ENCODE results near the gene FAM81B.
"Not testable (repeated sequence)": the region's sequence is repeated elsewhere in the genome, so short reads cannot be mapped to it uniquely, and the experiment has no call there.

Gene FAM81B

GRCh38 chr5:95384485-95385213, 6.5 kb upstream of the FAM81B start:
- DNase-seq (ENCODE audit: low read depth) = no peak

GRCh38 chr5:95385334-95385733, 5.8 kb upstream of the FAM81B start:
- DNase-seq (ENCODE audit: low read depth) = no peak
- no peak for TF ChIP-seq CTCF (IDR thresholded peaks at IDR 0.05; ENCODE audit: low read depth, low read length, missing control alignments)

More at GRCh38 chr5:95384485-95385213, 6.5 kb upstream of the FAM81B start:
- H3K4me3 ChIP-seq (ENCODE audit: low read depth, low read length) = no peak overlapping the region
- TF ChIP-seq CTCF (IDR thresholded peaks at IDR 0.05; ENCODE audit: low read depth, low read length, missing control alignments) = no peak

GRCh38 chr5:95391965-95392364, 799 bp downstream of the FAM81B start:
- not testable (repeated sequence) for DNase-seq (ENCODE audit: low read depth); H3K4me3 ChIP-seq (ENCODE audit: low read depth, low read length)

More at GRCh38 chr5:95385334-95385733, 5.8 kb upstream of the FAM81B start:
- no peak overlapping the region for H3K4me3 ChIP-seq (ENCODE audit: low read depth, low read length)

DNA sequence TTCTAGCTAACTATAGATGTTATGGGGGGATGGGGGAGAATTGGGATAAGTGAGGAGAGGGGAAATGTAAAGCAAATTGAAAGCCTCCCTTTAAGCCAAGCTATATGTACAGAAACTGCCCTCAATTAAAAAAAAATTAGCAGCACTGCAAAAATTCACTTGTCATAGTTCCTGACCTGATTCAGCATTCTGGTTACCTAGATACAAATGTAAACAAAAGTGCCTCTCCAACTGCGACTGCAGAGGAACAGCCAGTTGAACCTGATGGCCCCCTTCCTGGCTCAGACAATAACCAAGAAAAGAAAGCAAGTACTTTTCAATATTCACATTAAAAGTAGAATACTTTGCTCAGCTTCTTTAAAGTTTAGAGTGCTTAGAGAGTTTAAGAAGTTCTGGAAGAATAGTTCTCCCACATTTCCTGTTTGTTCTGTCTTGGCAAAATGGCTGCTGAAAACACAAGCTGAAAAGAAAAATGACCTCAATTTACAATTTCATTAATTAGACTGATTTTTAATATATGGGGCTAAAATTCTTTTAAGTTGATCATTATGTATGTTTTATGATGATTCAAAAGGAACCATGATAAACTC, 1.5 kb downstream of the FAM81B start:
- no peak for TF ChIP-seq CTCF (IDR thresholded peaks at IDR 0.05; ENCODE audit: low read depth, low read length, missing control alignments)
- no peak for DNase-seq (ENCODE audit: low read depth)
- no peak overlapping the region for H3K4me3 ChIP-seq (ENCODE audit: low read depth, low read length)

GRCh38 chr5:95393279-95393678, 2.1 kb downstream of the FAM81B start:
- H3K4me3 ChIP-seq (ENCODE audit: low read depth, low read length) = no peak overlapping the region
- TF ChIP-seq CTCF (IDR thresholded peaks at IDR 0.05; ENCODE audit: low read depth, low read length, missing control alignments) = no peak
- no peak for DNase-seq (ENCODE audit: low read depth)

- TF ChIP-seq CTCF (IDR thresholded peaks at IDR 0.05; ENCODE audit: low read depth, low read length, missing control alignments) = no peak
- no peak for DNase-seq (ENCODE audit: low read depth)
- H3K4me3 ChIP-seq (ENCODE audit: low read depth, low read length) = no peak overlapping the region
Measured at GRCh38 chr5:95398989-95399388, 7.8 kb downstream of the FAM81B start.

- no peak overlapping the region for H3K4me3 ChIP-seq (ENCODE audit: low read depth, low read length)
- no peak for TF ChIP-seq CTCF (IDR thresholded peaks at IDR 0.05; ENCODE audit: low read depth, low read length, missing control alignments)
- DNase-seq (ENCODE audit: low read depth) = no peak
Measured at GRCh38 chr5:95401626-95402025, 10.5 kb downstream of the FAM81B start.
